ENCODE data around the gene HEPACAM2. TPM values are rescaled to one million over a fixed set of nuclear protein-coding genes. Genes with fewer than 3 reads are reported as not detected.

The HEPACAM2 gene
- total and polyA plus RNA-seq, 2 of the 4 experiments (the other 2 are of a cell fraction), result under 0.01 to 0.05 TPM

- peak overlapping the region; percentile 80 for H3K4me3 ChIP-seq (ENCODE audit: insufficient read depth, low read depth, low read length)
- H4K91ac ChIP-seq (ENCODE audit: insufficient read depth, low read depth, low read length), result no peak overlapping the region
- ChIA-PET CTCF (interaction anchor here (2.2 kb wide), 1 partner anchor 138 kb away, joined by 9 read pairs; no protein-coding TSS in a partner anchor), POLR2A (ENCODE audit: unreplicated experiment) (no interaction called here)
- TF ChIP-seq MXI1 (IDR thresholded peaks at IDR 0.05; ENCODE audit: borderline replicate concordance, low read depth, low read length), result no peak
- TF ChIP-seq FOS (IDR thresholded peaks at IDR 0.05; ENCODE audit: low read depth, low read length), result no peak
- TF ChIP-seq BHLHE40 (IDR thresholded peaks at IDR 0.05; ENCODE audit: low read depth, low read length), result no peak
- TF ChIP-seq CHD1 (IDR thresholded peaks at IDR 0.05; ENCODE audit: low read depth, low read length), result no peak
- TF ChIP-seq RCOR1 (IDR thresholded peaks at IDR 0.05; ENCODE audit: insufficient replicate concordance, low read length), result no peak
- TF ChIP-seq NFE2L2 (IDR thresholded peaks at IDR 0.05; ENCODE audit: low read depth, low read length), result no peak
- TF ChIP-seq MAZ (IDR thresholded peaks at IDR 0.05; ENCODE audit: borderline replicate concordance, low read depth, low read length), result no peak
- TF ChIP-seq CEBPB (IDR thresholded peaks at IDR 0.05; ENCODE audit: low read depth, low read length), result no peak
- TF ChIP-seq CTCF (conservative IDR thresholded peaks at IDR 0.05; ENCODE audit: low read depth, low read length), result no peak
- TF ChIP-seq USF2 (IDR thresholded peaks at IDR 0.05; ENCODE audit: low read depth, low read length), result no peak
- TF ChIP-seq SMC3 (IDR thresholded peaks at IDR 0.05; ENCODE audit: low read depth, low read length), result no peak
- H3K36me3 ChIP-seq (ENCODE audit: control insufficient read depth, insufficient read depth, low read length), result no peaks in the 10 kb centered on the region
- H3K18ac ChIP-seq (ENCODE audit: low read depth, low read length), result no peak overlapping the region
- H3K27me3 ChIP-seq (ENCODE audit: control insufficient read depth, insufficient read depth, low read length), result peaks cover 4% of the 10 kb centered on the region
- H3K9ac ChIP-seq (ENCODE audit: low read depth, low read length), result no peak overlapping the region
- no peak overlapping the region for H2AK9ac ChIP-seq (replicated peaks; ENCODE audit: low read depth, low read length, poor library complexity)
- H2BK5ac ChIP-seq (ENCODE audit: low read depth, low read length, poor library complexity, severe bottlenecking), result no peak overlapping the region
- H2BK20ac ChIP-seq (ENCODE audit: low read depth, low read length), result no peak overlapping the region
- peaks cover 3% of the 10 kb centered on the region; the same call in 1 of the 2 replicates for H3K9me1 ChIP-seq (ENCODE audit: insufficient read depth, low read length)
- no TSS peak for BruUV-seq (replicated peaks)
- no peak overlapping the region for H3K14ac ChIP-seq (replicated peaks; ENCODE audit: low read depth, low read length)
- no peak overlapping the region for H2BK15ac ChIP-seq (ENCODE audit: low read depth, low read length)
- H4K5ac ChIP-seq (ENCODE audit: low read depth, low read length), result no peak overlapping the region; the same call in 1 of the 2 replicates
- intact Hi-C loops (cut with micrococcal nuclease), result no loop called here
- H3K4me1 ChIP-seq (ENCODE audit: control insufficient read depth, insufficient read depth, low read length), result no peaks in the 10 kb centered on the region
- H4K20me1 ChIP-seq (ENCODE audit: insufficient read depth, low read length), result no peaks in the 10 kb centered on the region
- H2AK5ac ChIP-seq (ENCODE audit: low read depth, low read length), result no peak overlapping the region
- no peak overlapping the region for H2BK120ac ChIP-seq (ENCODE audit: low read depth, low read length)
- in situ Hi-C loops (cut with MboI; ENCODE audit: low sequenced_read_pairs), result loop anchor here (25.0 kb wide), 1 partner anchor 981 kb away; no protein-coding TSS in a partner anchor
- peak overlapping the region; percentile 89 to 100 for H4K8ac ChIP-seq (ENCODE audit: low read depth in 2 of 2, low read length in 2 of 2)
- no peaks in the 10 kb centered on the region for H3K9me3 ChIP-seq (ENCODE audit: control insufficient read depth, insufficient read depth, low read length)
- no peak overlapping the region for H3K56ac ChIP-seq (ENCODE audit: extremely low read depth, insufficient read depth, low read length)
- H3K79me1 ChIP-seq (ENCODE audit: low read depth in 1 of 2, low read length in 2 of 2), result peaks cover 16 to 25% of the 10 kb centered on the region in 2 experiments
- no peak overlapping the region for H3K23ac ChIP-seq (ENCODE audit: low read depth, low read length)
- H2AFZ ChIP-seq (replicated peaks; ENCODE audit: low read length, poor library complexity), result no peak overlapping the region
- H3K27ac ChIP-seq (ENCODE audit: insufficient read depth, low read length), result no peak overlapping the region
- DNase-seq (no peak), ATAC-seq (ENCODE audit: low read depth) (no peak)
- WGBS, 2 experiments (ENCODE audit: extremely low coverage in 2 of 2, insufficient read length in 1 of 2), result no CpG with 5 or more reads among the region's 5 CpGs
- dilution Hi-C loops (cut with HindIII; ENCODE audit: low sequenced_read_pairs, unreplicated experiment), result no loop called here
- no peak overlapping the region for H3K4ac ChIP-seq (ENCODE audit: low read depth, low read length)
- H3K4me2 ChIP-seq (ENCODE audit: low read depth, low read length), result peak overlapping the region; percentile 77
Measured at GRCh38 chr7:93231259-93231658, 5.0 kb upstream of the HEPACAM2 start.

Measured in IMR-90 (cell line).